ENCODE measurements around the gene HOXC5. TPM values are rescaled to one million over a fixed set of nuclear protein-coding genes. Genes with fewer than 3 reads are reported as not detected.

HOXC5 gene
- total RNA-seq, 4 donors from 2014 or later = 1.4 to 2.7 (median 1.7) TPM

DNA sequence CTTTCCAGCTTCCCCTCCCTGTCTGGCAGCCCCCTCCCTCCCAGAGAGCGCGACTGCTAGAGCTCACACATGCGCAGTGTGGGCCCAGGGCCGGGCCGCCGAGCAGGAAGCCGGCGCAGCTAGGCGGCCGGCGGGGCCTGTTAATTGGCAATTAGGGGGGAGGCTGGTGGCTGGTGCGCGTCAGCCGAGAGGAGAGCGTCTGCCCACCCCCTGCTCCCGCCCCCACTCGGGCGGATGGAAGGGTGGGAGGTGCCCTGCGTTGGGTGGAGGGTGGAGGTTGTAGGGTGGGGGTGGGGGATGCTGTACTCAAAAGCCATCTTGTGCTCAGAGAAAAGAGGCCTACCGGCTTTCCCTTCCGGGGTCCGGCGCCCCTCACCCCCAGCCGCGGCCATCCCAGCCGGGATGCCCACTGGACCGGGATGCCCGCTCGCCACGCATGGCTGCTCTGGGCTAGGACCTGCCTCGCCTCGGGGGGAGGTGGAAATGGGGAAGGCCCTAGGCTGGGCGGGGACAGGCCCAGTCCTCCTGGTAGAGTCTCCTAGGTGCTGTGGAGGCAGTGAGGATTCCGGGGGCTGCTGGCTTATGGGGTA lies 14.9 kb upstream of the HOXC5 start:
- DNase-seq (ENCODE audit: low spot score in 2 of 2) = peak; percentile 79 to 87

GRCh38 chr12:54018468-54018984 lies 14.3 kb upstream of the HOXC5 start:
- Histone ChIP-seq H3K4me1 (peaks cover 0 to 82% (median 23%) of the 10 kb centered on the region in 4 donors), H3K27ac (peak overlapping the region; percentile 87 to 99 (median 96)), H3K9me3 (no peaks in the 10 kb centered on the region), H3K4me3 (peak overlapping the region; percentile 53 to 74 (median 62)), H3K36me3 (no peaks in the 10 kb centered on the region), H3K27me3 (peaks cover 0 to 36% of the 10 kb centered on the region in 2 donors)
- 8 to 10% methylated on average over 25 to 26 of the region's 29 CpGs for WGBS, 2 donors
- TF ChIP-seq EP300 (IDR thresholded peaks at IDR 0.05) (no peak), POLR2A (IDR thresholded peaks at IDR 0.05) (no peak)
- TF ChIP-seq, protein P1, sequence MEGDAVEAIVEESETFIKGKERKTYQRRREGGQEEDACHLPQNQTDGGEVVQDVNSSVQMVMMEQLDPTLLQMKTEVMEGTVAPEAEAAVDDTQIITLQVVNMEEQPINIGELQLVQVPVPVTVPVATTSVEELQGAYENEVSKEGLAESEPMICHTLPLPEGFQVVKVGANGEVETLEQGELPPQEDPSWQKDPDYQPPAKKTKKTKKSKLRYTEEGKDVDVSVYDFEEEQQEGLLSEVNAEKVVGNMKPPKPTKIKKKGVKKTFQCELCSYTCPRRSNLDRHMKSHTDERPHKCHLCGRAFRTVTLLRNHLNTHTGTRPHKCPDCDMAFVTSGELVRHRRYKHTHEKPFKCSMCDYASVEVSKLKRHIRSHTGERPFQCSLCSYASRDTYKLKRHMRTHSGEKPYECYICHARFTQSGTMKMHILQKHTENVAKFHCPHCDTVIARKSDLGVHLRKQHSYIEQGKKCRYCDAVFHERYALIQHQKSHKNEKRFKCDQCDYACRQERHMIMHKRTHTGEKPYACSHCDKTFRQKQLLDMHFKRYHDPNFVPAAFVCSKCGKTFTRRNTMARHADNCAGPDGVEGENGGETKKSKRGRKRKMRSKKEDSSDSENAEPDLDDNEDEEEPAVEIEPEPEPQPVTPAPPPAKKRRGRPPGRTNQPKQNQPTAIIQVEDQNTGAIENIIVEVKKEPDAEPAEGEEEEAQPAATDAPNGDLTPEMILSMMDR (IDR thresholded peaks at IDR 0.05) = no peak
- DNase-seq (ENCODE audit: low spot score in 2 of 2) = peak in 1 of 2 donors; percentile 68

More for the DNA sequence above, 14.9 kb upstream of the HOXC5 start:
- Histone ChIP-seq H3K4me3 (peak overlapping the region; percentile 53 to 74 (median 62)), H3K27ac (peak overlapping the region; percentile 87 to 99 (median 96)), H3K4me1 (peaks cover 0 to 82% (median 21%) of the 10 kb centered on the region in 4 donors), H3K27me3 (peaks cover 0 to 42% of the 10 kb centered on the region in 2 donors), H3K36me3 (no peaks in the 10 kb centered on the region), H3K9me3 (no peaks in the 10 kb centered on the region)
- 0 to 3% methylated on average over 28 to 31 of the region's 34 CpGs for WGBS, 2 donors
- TF ChIP-seq POLR2A (IDR thresholded peaks at IDR 0.05) (peak; percentile 41 to 77), EP300 (IDR thresholded peaks at IDR 0.05) (peak in 1 of 2 donors; percentile 95)
- TF ChIP-seq, protein P1 (IDR thresholded peaks at IDR 0.05) = no peak

- Histone ChIP-seq H3K36me3 (no peaks in the 10 kb centered on the region), H3K4me1 (peaks cover 0 to 86% (median 25%) of the 10 kb centered on the region in 4 donors), H3K27ac (peak overlapping the region; percentile 87 to 99 (median 96)), H3K4me3 (peak overlapping the region; percentile 53 to 74 (median 62)), H3K9me3 (no peaks in the 10 kb centered on the region), H3K27me3 (peaks cover 0 to 36% of the 10 kb centered on the region in 2 donors)
- no peak for TF ChIP-seq POLR2A (IDR thresholded peaks at IDR 0.05)
- TF ChIP-seq EP300 (IDR thresholded peaks at IDR 0.05) = no peak
- TF ChIP-seq, protein P1 (IDR thresholded peaks at IDR 0.05) = no peak
- 15 to 31% methylated on average over 43 of the region's 43 CpGs for WGBS, 2 donors
- no peak for DNase-seq (ENCODE audit: low spot score in 2 of 2)
Observed at GRCh38 chr12:54019091-54019811, 13.6 kb upstream of the HOXC5 start.

- H3K4me1 ChIP-seq = peaks cover 0 to 87% (median 29%) of the 10 kb centered on the region in 4 donors
- no peak for DNase-seq (ENCODE audit: low spot score in 2 of 2)
- H3K9me3 ChIP-seq = no peaks in the 10 kb centered on the region
- TF ChIP-seq, protein P1 (IDR thresholded peaks at IDR 0.05) = no peak
- TF ChIP-seq EP300 (IDR thresholded peaks at IDR 0.05) (no peak), POLR2A (IDR thresholded peaks at IDR 0.05) (no peak)
- no peaks in the 10 kb centered on the region for H3K36me3 ChIP-seq
- H3K4me3 ChIP-seq = peak overlapping the region; percentile 53 to 74 (median 62)
- WGBS, 2 donors = 10 to 22% methylated on average over 10 of the region's 10 CpGs
- H3K27me3 ChIP-seq = peaks cover 0 to 30% of the 10 kb centered on the region in 2 donors
- H3K27ac ChIP-seq = peak overlapping the region; percentile 87 to 99 (median 96)
Observed at GRCh38 chr12:54019924-54020590, 12.8 kb upstream of the HOXC5 start.
